ENCODE results near the gene TMEM131. TPM values are rescaled to one million over a fixed set of nuclear protein-coding genes. Genes with fewer than 3 reads are reported as not detected.

The TMEM131 gene
- total RNA-seq, 1 donor = 30.0 TPM

DNA sequence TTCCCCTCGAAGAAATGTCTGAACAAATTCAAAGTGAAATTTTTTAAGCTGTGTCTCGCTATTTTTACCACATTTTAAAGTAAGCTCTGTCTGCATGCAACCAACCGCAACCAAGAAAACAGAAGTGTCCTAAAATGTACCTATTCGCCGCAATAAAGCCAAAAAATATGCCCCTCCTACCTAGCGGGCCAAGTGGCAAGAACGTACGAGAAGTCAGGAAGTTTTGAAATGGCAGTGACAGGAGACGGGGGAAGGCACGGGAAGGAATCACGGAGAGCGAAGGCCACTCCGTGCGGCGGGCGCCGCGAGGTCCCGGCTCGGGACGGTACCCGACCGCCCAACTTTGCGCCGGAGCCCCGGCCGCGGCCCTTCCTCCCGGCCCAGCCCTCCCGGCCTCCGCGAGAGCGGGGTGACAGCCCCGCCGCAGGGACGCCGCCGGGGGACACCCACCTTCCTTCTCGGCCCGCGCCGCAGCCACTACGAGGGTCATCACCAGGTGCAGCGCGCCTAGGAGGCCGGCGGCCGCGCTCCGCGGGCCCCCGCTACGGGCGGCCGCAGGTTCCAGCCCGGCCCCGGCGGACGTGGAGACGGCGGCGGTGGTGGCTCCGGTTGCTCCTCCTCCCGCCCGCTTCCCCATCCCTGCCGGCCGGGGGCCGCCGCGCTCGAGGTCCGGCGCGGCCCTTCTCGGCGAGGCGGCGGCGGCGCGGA lies 568 bp downstream of the TMEM131 start:
- Histone ChIP-seq H3K36me3 (ENCODE audit: insufficient read depth, low read length) (no peaks in the 10 kb centered on the region), H3K9me3 (ENCODE audit: low read depth, low read length) (no peaks in the 10 kb centered on the region), H2AFZ (ENCODE audit: low read length) (peak overlapping the region; percentile 97), H3K4me2 (ENCODE audit: insufficient read depth, low read length) (peak overlapping the region; percentile 85), H3K79me2 (ENCODE audit: insufficient read depth, low read length) (peaks cover 50% of the 10 kb centered on the region), H3K27ac (ENCODE audit: low read depth, low read length) (peak overlapping the region; percentile 91), H4K20me1 (ENCODE audit: insufficient read depth, low read length) (peaks cover 36% of the 10 kb centered on the region), H3K27me3 (ENCODE audit: insufficient read depth, low read length) (no peaks in the 10 kb centered on the region), H3K4me3 (ENCODE audit: insufficient read depth, low read length) (peak overlapping the region; percentile 93), H3K4me1 (ENCODE audit: insufficient read depth, low read length) (peaks cover 16% of the 10 kb centered on the region)
- peak; percentile 90 for DNase-seq (ENCODE audit: insufficient read length, low spot score, missing footprints)
- TF ChIP-seq, protein P1, sequence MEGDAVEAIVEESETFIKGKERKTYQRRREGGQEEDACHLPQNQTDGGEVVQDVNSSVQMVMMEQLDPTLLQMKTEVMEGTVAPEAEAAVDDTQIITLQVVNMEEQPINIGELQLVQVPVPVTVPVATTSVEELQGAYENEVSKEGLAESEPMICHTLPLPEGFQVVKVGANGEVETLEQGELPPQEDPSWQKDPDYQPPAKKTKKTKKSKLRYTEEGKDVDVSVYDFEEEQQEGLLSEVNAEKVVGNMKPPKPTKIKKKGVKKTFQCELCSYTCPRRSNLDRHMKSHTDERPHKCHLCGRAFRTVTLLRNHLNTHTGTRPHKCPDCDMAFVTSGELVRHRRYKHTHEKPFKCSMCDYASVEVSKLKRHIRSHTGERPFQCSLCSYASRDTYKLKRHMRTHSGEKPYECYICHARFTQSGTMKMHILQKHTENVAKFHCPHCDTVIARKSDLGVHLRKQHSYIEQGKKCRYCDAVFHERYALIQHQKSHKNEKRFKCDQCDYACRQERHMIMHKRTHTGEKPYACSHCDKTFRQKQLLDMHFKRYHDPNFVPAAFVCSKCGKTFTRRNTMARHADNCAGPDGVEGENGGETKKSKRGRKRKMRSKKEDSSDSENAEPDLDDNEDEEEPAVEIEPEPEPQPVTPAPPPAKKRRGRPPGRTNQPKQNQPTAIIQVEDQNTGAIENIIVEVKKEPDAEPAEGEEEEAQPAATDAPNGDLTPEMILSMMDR (IDR thresholded peaks at IDR 0.05; ENCODE audit: extremely low read depth, low read depth, low read length) = no peak

DNA sequence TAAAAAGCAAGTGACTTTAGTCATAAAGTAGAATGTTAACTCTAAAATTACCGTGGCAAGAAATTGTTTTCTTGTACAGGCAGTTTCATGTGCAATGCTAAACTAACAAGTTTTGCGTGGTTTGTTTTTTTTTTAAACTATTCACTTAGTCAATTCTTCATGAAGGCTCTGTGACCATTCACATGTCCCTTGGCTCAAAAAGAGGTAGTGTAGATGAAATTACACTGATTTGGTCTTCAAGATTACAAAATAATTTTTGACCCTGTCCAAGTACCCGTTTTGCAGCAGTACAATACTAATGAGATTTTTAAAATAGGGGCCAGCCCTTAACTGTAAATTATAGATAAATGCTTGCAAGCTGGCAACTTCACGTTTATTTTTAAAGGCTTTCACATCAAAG lies 1.3 kb downstream of the TMEM131 start:
- TF ChIP-seq, protein P1 (IDR thresholded peaks at IDR 0.05; ENCODE audit: extremely low read depth, low read depth, low read length) = no peak
- DNase-seq (ENCODE audit: insufficient read length, low spot score, missing footprints) = no peak
- Histone ChIP-seq H3K4me2 (ENCODE audit: insufficient read depth, low read length) (peak overlapping the region; percentile 85), H3K27me3 (ENCODE audit: insufficient read depth, low read length) (no peaks in the 10 kb centered on the region), H3K79me2 (ENCODE audit: insufficient read depth, low read length) (peaks cover 57% of the 10 kb centered on the region), H3K27ac (ENCODE audit: low read depth, low read length) (peak overlapping the region; percentile 91), H3K9me3 (ENCODE audit: low read depth, low read length) (no peaks in the 10 kb centered on the region), H3K4me1 (ENCODE audit: insufficient read depth, low read length) (peaks cover 16% of the 10 kb centered on the region), H2AFZ (ENCODE audit: low read length) (no peak overlapping the region), H4K20me1 (ENCODE audit: insufficient read depth, low read length) (peaks cover 42% of the 10 kb centered on the region), H3K4me3 (ENCODE audit: insufficient read depth, low read length) (peak overlapping the region; percentile 93), H3K36me3 (ENCODE audit: insufficient read depth, low read length) (no peaks in the 10 kb centered on the region)

DNA sequence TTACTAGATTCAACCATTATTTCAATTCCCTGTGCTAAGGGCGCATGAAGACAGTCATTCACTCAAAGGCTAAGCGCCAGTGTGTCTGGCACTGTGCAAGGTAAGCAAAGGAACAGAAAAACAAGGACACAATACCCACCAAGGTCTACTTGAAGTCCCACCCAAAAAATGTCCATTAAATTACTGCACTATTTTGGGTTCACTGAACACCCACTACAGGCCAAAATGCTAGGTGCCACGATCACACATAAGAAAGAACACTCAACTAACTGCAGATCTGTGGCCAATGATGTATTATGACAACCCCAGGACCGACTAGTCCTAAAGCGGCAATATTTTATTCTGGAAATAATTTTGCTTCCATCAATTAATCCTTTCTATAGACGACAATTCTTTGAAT lies 1.8 kb downstream of the TMEM131 start:
- H3K27ac ChIP-seq (ENCODE audit: low read depth, low read length) = no peak overlapping the region
- peaks cover 42% of the 10 kb centered on the region for H4K20me1 ChIP-seq (ENCODE audit: insufficient read depth, low read length)
- no peak for DNase-seq (ENCODE audit: insufficient read length, low spot score, missing footprints)
- peaks cover 16% of the 10 kb centered on the region for H3K4me1 ChIP-seq (ENCODE audit: insufficient read depth, low read length)
- peaks cover 62% of the 10 kb centered on the region for H3K79me2 ChIP-seq (ENCODE audit: insufficient read depth, low read length)
- peak overlapping the region; percentile 93 for H3K4me3 ChIP-seq (ENCODE audit: insufficient read depth, low read length)
- H3K4me2 ChIP-seq (ENCODE audit: insufficient read depth, low read length) = peak overlapping the region; percentile 85
- H3K9me3 ChIP-seq (ENCODE audit: low read depth, low read length) = no peaks in the 10 kb centered on the region
- H3K27me3 ChIP-seq (ENCODE audit: insufficient read depth, low read length) = no peaks in the 10 kb centered on the region
- H3K36me3 ChIP-seq (ENCODE audit: insufficient read depth, low read length) = no peaks in the 10 kb centered on the region
- TF ChIP-seq, protein P1 (IDR thresholded peaks at IDR 0.05; ENCODE audit: extremely low read depth, low read depth, low read length) = no peak
- H2AFZ ChIP-seq (ENCODE audit: low read length) = no peak overlapping the region

Data from osteoblast (primary cell).